NCI-H2227 (cell line): ENCODE results near the gene NOL12.
"Not testable (repeated sequence)": the region's sequence is repeated elsewhere in the genome, so short reads cannot be mapped to it uniquely, and the experiment has no call there.

Experiments used
- DNase-seq: peaks from one replicate; lab custom pipeline; 2025; ENCODE audit not compliant: unreplicated experiment; lab: John Stamatoyannopoulos, UW

Gene NOL12, protein sequence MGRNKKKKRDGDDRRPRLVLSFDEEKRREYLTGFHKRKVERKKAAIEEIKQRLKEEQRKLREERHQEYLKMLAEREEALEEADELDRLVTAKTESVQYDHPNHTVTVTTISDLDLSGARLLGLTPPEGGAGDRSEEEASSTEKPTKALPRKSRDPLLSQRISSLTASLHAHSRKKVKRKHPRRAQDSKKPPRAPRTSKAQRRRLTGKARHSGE

DNA sequence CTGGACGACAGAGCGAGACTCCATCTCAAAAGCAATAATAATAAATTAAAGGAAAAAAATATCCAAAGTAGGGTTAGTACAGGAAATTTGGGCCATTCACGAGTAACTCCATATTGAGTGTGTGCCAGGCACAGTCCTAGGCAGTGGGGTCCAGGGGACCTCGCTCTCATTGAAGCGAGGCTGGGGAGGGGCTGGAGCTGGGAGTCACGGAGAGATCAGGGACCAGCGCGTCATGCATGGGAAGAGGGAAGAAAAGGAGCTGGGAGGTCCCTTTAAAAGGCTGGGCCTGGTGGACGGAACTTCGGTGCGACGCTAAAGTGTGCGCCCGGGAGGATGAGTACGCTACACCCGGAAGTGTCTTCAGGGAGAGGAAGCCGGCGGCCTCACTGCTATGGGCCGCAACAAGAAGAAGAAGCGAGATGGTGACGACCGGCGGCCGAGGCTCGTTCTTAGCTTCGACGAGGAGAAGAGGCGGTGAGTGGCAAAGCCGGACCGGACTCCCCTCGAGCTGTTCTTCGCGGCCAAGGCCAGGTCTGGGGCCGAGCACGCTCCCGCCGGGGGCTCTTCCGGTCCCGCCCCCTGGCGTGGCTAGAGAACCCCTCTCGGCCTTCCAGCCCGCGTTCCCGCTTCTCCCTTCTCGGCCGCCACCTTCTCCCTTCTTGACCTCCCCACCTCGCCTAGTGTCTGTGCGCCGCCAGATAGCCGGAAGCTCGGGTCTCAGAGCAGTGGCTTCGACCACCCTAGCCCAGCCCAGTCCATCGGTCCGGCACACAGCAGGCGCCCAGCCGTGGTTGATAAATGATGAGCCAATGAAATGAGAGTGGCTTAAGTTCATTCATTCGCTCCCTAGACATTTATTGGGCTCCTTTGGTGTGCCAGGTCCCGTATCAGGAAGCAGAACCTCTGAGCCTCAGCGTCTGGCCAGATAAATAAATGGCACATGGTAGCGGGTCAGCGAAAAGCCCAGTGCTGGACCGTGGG is at the start of gene NOL12:
TSS of gene NOL12 (plus strand) at position 342 of the 981 bp plus-strand sequence. CDS start at position 392, 50 bp downstream.
- DNase-seq: peak; percentile 87

DNA sequence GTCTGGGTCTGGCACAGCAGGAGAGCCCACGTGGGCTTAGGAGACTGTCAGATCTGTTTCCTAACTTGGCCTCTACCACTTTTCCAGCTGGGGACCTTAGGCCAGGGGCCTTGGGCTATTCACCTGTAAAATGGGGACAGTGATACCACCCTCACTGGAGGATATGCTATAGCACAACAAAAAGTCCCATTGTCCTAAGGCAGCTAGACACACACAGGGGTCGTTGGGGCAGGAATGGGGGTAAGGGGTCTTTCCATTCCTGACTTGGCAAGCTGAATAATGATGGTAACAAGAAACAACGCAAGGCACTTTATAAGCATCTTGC is 49.2 kb upstream of the NOL12 start:
- no peak for DNase-seq

DNA sequence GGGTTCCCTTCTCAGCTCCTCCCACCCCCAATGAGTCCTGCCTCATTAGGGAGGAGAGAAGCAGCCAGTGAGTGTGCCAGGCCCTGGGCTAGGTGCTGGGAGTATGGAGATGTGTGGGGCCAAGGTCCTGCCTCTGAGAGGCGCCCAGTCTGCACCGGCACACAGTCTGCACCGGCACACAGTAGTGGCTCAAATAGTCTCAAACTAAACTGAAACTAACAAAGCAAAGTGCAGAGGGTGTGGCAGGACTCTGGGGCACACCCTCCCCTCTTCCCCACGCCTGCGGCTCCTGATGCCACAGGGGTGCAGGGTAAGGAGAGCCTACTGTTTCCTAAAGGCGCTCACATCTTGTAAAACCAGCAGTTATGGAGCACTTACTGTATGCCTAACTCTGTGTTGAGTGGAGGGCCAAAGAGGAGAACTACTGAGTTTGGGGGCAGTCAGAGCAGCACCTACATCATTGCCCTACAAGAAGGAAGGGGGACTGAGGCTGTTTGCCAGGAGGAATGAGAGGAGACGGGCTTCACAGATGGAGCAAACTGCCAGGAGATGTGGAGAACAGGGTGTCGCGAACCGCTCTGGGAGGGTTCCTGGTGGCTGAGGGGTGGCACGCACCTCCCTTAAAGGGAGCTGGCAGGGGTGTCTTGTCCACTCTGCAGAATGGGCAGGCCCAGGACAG is 47.6 kb upstream of the NOL12 start:
- DNase-seq: no peak

DNA sequence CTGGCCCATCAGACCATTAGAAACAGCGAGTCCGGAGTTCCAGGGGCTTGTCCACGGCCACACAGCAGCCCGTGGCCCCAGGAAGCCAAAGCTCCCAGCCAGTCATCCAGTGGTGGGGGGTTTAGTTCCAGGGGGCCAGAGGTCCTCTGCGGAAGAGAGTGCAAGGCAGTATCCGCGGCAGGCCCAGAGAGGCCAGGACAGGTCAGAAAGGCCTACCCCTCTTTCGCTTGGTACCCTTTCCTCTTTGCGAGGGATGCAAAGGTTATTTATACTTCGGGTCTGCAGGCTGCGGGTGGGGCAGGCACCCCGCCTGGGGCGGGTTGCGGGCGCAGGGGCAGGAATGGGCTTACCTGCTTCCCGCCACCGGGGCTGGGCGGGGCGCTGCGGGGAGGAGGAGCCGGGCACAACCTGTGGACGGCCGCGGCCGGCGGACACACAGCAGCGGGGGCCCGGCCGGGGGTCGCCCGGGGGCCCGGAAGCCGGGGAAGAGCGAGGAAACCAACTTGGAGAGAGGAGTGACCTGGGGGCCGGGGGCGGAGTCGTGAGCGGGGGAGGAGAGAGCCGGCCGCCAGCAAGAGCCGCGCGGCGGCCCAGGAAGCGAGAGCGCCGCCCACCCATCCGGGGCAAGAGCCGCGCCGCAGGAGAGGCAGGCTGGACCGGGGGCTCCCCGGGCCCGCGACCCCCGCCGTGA is 46.9 kb upstream of the NOL12 start, which contains the start of gene SH3BP1:
TSS of gene SH3BP1 (plus strand) at position 600 of the 691 bp plus-strand sequence. CDS start 119 bp downstream, outside the sequence.
- peak; percentile 42 for DNase-seq

DNA sequence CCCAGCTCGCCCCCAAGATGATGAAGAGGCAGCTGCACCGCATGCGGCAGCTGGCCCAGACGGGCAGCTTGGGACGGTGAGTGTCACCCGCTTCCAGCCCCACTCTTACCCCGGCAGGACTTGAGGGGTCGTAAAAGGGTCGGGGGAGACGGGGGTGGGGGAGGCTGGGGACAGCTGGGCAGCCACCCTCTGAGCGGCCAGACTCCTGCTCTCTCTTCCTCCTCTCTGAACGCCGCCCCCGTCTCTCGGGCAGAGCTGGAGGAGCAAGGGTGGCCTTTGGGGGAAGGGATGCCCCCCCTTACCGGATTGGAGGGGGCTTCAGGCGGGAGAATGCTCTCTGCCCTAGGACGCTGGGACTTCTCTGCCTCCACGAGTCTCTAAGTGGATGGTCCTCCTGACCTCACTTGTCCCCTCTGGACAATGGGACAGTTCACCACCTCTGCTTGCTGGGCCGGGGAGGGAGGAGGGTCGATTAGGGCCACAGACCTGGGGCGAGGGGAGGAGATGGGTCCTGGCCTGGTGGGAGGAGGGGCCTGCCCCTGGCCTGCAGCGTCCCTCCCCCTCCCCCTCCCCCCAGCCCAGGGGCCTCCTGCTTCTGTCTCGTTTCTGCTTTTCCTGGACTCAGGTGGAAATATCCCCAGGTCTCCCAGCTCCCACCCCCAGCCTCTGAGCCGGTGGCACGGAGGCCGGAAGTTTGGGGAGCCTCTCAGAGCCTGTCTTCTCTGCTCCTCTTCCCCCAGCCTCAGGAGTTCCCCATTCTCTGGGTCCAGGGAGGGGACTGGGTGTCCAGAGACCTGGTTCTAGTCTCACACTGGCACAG is 46.2 kb upstream of the NOL12 start:
- no peak for DNase-seq

DNA sequence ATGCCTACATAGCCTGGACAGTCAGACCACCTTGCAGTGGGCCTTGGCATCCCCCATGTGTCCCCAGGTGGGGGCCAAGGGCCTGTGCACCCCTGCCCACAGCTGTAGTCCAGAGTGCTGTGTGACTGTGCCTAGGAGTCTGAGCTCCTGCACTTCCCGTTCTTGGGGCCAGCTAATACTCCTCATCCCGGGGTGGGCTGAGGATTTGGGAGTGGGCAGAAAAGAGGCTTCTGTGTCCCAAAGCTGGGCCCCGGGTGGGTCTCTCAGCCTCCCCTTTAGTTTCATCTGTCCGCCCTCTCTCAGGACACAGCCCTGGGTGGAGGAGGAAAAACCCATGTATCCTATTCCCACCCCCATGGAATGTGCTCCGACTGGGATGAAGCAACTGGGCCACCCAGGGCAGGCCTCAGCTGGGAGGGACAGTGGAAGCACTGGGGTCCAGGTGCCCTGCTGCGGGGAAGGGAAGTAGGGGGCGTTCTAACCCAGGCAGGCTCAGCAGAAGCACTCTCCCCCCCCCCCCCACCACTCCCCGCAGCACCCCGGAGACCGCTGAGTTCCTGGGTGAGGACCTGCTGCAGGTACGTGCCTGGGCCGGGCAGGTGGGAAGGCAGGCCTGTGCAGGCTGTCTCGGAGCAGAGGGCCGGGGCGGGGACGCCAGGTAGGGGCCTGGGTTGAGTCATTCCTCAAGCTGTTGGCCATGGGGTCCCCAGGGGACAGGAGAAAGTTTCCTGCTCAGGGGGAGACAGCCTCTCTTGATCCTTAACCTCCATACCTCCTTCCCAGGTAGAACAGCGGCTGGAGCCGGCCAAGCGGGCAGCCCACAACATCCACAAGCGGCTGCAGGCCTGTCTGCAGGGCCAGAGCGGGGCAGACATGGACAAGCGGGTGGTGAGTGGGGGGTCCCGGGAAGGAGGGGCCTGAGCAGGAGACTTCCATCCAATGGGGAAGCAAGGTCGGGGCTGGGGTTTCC is 45.3 kb upstream of the NOL12 start:
- no peak for DNase-seq

DNA sequence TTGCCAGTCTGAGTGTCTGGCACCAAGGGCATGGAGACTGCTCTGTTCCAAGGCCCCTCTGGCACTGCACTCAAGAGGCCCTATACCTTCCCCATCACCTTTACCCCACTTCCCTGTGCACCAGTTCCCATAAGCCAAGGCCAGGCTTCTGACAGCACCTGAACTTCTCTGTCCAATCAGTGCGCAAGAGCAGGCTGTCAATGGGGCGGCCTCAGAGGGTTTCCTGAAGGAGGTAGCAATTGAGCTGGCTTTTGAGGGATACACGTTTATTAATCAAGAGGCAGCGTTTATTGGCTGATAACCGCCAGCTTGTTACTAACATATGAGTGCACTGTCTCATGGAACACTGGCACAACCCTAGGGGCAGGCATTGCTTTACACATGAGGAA is 44.6 kb upstream of the NOL12 start:
- DNase-seq: no peak

DNA sequence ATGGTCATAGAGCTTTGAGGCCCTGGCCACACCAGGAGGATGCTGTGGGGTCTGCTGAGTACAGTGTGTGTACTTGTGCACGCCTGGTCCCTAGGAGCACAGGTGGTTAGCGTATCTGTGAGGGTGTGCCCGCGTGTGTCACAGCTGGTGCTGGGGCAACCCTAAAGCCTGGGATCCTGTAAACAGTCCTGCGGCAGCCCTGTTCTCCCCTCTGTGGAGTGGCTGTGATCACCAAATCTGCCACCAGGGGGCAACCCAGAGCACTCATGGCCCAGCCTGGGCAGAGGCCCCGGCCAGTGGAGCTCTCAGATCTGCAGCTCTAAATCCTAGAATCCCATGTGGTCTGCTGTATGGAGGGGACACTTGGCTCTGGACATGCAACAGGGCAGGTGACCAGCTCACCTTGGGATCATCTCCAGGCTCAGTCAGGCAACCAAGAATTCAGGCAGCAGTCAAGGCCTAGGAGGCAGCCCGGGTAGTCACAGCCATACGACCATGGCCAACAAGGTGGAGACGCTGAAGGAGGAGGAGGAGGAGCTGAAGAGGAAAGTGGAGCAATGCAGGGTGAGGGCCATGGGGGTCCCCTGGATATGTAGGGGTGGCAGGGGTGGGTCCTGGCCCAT is 42.8 kb upstream of the NOL12 start:
- peak; percentile 79 for DNase-seq

DNA sequence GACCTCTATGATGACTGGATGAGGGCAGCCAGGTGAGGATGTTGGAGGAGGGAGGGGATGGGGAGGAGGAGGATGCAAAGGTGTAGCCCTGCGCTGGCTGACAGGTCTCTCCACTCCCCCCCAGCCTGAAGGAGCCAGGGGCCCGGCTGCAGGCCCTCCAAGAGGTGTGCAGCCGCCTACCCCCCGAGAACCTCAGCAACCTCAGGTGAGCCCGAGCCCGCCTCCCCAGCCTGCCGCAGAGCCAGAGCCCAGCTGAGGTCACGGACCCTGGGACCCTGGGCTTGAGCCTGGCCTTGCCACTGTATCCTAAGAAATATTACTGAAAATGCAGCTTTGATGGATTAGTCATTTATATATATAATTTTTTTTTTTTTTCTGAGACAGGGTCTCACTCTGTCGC is 38.8 kb upstream of the NOL12 start:
- DNase-seq: no peak

DNA sequence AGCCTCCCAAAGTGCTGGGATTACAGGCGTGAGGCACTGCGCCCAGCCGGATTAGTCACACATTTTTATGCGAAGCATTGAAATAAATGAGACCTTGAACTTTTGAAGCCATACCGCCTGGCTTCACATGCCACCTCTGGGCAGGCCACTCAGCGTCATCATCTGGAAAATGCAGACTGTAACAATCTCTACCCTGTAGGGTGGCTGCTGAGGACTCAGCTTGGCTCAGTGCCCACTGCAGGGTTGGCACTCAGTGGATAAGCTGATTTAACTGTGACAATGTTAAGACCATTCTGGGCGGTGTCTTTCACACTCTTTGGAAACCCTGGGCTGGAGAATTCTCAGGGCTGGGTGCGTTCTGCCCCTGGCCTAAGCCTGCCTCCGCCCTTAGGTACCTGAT is 38.2 kb upstream of the NOL12 start:
- DNase-seq: no peak

DNA sequence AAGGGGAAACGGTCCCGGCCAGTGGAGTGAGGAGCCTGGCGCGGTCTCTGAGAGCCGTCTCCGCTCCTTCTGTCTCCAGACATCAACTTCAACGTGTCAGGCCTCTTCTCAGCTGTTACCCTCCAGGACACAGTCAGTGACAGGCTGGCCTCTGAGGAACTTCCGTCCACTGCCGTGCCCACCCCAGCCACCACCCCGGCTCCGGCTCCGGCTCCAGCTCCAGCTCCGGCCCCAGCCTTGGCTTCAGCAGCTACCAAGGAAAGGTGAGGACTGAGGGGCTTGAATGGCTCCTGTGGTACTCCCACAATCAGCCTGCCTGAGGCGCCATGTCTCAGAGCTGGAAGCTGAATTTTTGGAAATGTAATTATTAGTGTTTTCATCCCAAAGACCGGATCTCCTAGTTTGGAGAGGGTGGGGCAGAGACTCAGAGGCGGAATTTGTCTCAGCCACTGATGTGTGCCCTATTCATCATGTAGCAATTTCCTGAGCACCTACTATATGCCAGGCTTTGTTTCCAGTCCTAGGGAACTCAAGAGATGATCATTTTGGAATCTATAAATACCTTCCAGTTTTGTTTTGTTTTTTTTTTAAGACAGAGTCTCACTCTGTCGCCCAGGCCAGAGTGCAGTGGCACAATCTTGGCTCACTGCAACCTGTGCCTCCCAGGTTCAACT is 35.5 kb upstream of the NOL12 start:
- DNase-seq: no peak

DNA sequence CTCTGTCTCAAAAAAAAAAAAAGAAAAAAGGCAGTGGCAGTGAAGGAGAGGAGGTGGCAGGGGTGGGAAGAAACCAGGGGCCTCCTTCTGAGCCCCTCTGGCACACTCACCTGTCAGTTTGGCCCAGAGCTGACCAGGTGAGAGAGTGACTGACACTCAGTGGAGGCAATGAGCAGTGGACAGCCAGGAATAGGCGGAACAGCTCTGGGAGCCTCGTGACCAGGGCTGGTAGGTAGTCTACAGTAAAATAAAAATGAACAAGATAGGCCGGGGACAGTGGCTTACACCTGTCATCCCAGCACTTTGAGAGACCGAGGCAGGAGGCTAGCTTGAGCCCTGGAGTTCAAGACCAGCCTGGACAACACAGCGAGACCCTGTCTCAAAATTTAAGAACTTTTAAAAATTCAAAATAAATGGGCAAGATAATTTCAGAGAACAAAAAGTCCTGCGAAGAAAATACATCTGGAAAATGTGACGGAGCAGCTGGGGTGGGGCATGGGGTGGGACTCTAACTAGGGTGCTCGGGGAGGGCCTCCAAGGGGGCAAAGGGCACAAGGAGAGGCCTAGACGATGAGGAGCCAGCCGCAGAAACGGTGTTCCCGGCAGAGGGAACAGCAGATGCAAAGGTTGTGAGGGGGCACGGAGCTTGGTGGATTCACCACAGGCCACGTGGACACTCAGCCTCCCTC is 31.4 kb upstream of the NOL12 start:
- no peak for DNase-seq

DNA sequence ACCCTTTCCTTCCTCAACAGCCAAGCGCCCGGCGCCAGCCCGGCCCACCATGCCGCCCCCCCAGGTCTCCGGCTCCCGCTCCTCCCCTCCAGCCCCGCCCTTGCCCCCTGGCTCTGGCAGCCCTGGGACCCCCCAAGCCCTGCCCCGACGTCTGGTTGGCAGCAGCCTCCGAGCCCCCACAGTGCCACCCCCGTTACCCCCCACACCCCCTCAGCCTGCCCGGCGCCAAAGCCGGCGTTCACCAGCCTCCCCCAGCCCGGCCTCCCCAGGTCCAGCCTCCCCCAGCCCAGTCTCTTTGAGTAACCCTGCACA is 30.9 kb upstream of the NOL12 start:
- DNase-seq: no peak

DNA sequence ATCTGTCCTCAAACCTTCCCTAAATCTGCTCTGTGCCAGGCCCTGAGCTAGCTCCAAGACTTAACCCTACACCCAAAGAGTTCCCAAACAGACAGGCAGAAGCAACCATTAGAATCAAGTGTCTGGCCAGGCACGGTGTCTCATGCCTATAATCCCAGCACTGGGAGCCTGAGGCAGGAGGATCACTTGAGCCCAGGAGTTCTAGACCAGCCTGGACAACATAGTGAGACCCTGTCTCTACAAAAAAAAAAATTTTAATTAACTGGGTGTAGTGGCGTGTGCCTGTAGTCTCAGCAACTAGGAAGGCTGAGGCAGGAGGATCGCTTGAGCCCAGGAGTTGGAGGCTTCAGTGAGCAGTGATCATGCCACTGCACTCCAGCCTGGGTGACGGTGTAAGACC is 29.6 kb upstream of the NOL12 start:
- DNase-seq: not testable (repeated sequence)

DNA sequence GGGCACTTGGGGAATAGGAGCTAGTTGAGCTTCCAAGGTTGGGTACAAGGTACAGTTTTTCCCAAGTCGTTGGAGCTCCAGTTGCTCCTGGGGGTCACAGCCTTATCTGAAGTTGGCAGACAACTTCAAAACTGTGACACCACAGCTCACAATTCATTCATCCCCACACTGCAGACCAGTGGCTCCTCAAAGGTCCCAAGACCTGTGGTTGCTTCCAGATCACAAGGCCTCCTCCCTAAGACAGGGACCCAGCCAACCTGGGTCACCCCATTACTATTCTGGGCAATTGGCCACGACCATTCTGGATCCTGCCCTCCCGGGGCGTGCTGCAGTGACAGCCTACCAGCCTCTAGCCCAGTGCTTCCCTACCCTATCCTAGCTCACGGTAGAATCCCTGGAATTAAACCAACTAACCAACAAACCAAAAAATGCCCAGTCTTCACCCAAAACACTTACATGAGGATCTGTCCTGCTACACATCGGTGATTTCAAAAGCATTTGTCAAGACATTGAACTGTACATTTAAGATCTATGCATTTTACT is 28.5 kb upstream of the NOL12 start:
- no peak for DNase-seq

DNA sequence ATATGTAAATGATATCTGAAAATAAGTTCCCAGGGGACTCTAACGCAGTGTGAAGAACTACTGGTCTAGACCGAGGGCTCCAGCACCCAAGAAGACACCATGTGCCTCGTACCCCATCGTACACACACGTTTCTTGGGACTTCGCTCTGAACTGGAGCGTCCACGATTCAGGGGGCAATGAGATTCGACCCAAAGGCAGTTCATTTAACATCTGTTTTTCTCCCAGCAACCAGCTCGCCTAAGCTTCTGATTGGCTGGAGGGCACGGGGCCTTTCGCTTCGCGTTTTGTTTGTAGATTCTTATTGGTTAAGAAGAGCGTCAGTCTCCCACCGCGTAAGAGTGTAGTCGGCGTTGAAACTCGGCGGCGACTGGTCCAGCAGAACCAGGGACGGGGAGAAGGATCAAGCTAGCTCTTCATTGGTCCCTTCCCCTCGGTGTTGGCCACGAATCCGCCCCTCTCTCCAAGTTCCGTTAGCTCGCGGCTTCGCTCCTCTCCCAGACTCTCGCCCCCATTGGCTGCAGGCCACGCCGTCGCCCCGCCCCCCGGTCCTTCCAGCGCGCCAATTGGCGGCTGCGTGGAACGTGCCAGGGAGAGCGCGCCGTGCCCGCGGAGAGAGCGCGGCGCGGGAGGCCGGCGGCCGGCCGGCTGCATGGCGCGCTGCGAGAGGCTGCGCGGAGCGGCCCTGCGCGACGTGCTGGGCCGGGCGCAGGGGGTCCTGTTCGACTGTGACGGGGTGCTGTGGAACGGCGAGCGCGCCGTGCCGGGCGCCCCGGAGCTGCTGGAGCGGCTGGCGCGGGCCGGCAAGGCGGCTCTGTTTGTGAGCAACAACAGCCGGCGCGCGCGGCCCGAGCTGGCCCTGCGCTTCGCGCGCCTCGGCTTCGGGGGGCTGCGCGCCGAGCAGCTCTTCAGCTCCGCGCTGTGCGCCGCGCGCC is 27.7 kb upstream of the NOL12 start, which contains the start of gene PDXP:
TSS of gene PDXP (plus strand) at position 591 of the 933 bp plus-strand sequence. CDS start at position 651, 60 bp downstream.
- peak; percentile 98 for DNase-seq
